Neural crest cell (in vitro differentiated cells): ENCODE results near the gene AMY2B. TPM values are rescaled to one million over a fixed set of nuclear protein-coding genes. Genes with fewer than 3 reads are reported as not detected.
"Not testable (repeated sequence)": the region's sequence is repeated elsewhere in the genome, so short reads cannot be mapped to it uniquely, and the experiment has no call there.

Source experiments
- DNase-seq: peaks from one replicate; pipeline ENCODE4 v3.0.0; 2021; ENCODE audit warnings: low read depth, mixed read lengths, low spot score
- H3K27ac Mint-ChIP-seq: one replicate; pipeline ENCODE4 v1.8.0; 2021; ENCODE audit warnings: mild to moderate bottlenecking, mixed read lengths; ENCODE audit not compliant: unreplicated experiment
- H3K27me3 Mint-ChIP-seq: 2 replicates; pipeline ENCODE4 v1.8.0; 2021; ENCODE audit warnings: low read depth, mild to moderate bottlenecking, mixed read lengths
- H3K36me3 Mint-ChIP-seq: 2 replicates; pipeline ENCODE4 v1.8.0; 2021; ENCODE audit warnings: low read depth, mild to moderate bottlenecking, mixed read lengths
- H3K4me1 Mint-ChIP-seq: 2 replicates; pipeline ENCODE4 v1.8.0; 2021; ENCODE audit warnings: mixed read lengths
- H3K4me3 Mint-ChIP-seq: one replicate; pipeline ENCODE4 v1.8.0; 2021; ENCODE audit warnings: mild to moderate bottlenecking, mixed read lengths
- H3K9me3 Mint-ChIP-seq: 2 replicates; pipeline ENCODE4 v1.8.0; 2021; ENCODE audit warnings: mixed read lengths
- CTCF ChIP-seq: fragments of 200-600 bp; sonication (generic); conservative IDR thresholded peaks from 2 replicates; pipeline ENCODE4 v1.5.0; 2021; ENCODE audit warnings: antibody characterized with exemption, mild to moderate bottlenecking
- total RNA-seq: library from RNA; stranded (reverse); gene quantifications from 2 replicates; pipeline ENCODE4 v1.2.1, GENCODE V29; 2021

Gene AMY2B
- total RNA-seq, 1 donor from 2014 or later = 2.7 TPM

GRCh38 chr1:103561643-103562395, 9.6 kb upstream of the AMY2B start:
- TF ChIP-seq CTCF = no peak
- H3K36me3 Mint-ChIP-seq = peaks cover 2% of the 10 kb centered on the region
- DNase-seq = no peak
- H3K4me3 Mint-ChIP-seq = no peak overlapping the region
- H3K27ac Mint-ChIP-seq = no peak overlapping the region
- H3K4me1 Mint-ChIP-seq = no peaks in the 10 kb centered on the region
- no peaks in the 10 kb centered on the region for H3K9me3 Mint-ChIP-seq
- H3K27me3 Mint-ChIP-seq = no peaks in the 10 kb centered on the region

- Mint-ChIP-seq H3K4me1 (no peaks in the 10 kb centered on the region), H3K27ac (no peak overlapping the region), H3K27me3 (no peaks in the 10 kb centered on the region), H3K36me3 (no peaks in the 10 kb centered on the region), H3K9me3 (no peaks in the 10 kb centered on the region), H3K4me3 (no peak overlapping the region)
- no peak for TF ChIP-seq CTCF
- DNase-seq = no peak
Observed at GRCh38 chr1:103563056-103563455, 8.3 kb upstream of the AMY2B start.

- TF ChIP-seq CTCF = no peak
- H3K36me3 Mint-ChIP-seq = no peaks in the 10 kb centered on the region
- no peak for DNase-seq
- peaks cover 3% of the 10 kb centered on the region for H3K9me3 Mint-ChIP-seq
- H3K27me3 Mint-ChIP-seq = no peaks in the 10 kb centered on the region
- H3K4me3 Mint-ChIP-seq = no peak overlapping the region
- no peaks in the 10 kb centered on the region for H3K4me1 Mint-ChIP-seq
- H3K27ac Mint-ChIP-seq = no peak overlapping the region
Observed at GRCh38 chr1:103569493-103569892, 1.9 kb upstream of the AMY2B start.

- no peak for DNase-seq
- Mint-ChIP-seq H3K4me3 (no peak overlapping the region), H3K36me3 (no peaks in the 10 kb centered on the region)
Observed at GRCh38 chr1:103576065-103576464, 4.7 kb downstream of the AMY2B start.

GRCh38 chr1:103576784-103577183, 5.4 kb downstream of the AMY2B start:
- H3K4me3 Mint-ChIP-seq, H3K4me1 Mint-ChIP-seq, DNase-seq, H3K36me3 Mint-ChIP-seq, H3K27me3 Mint-ChIP-seq, H3K9me3 Mint-ChIP-seq, H3K27ac Mint-ChIP-seq: not testable (repeated sequence)

More at GRCh38 chr1:103576065-103576464, 4.7 kb downstream of the AMY2B start:
- H3K27ac Mint-ChIP-seq = no peak overlapping the region
- no peaks in the 10 kb centered on the region for H3K4me1 Mint-ChIP-seq
- H3K27me3 Mint-ChIP-seq = no peaks in the 10 kb centered on the region
- no peak for TF ChIP-seq CTCF
- H3K9me3 Mint-ChIP-seq = no peaks in the 10 kb centered on the region

GRCh38 chr1:103582464-103582863, 11.1 kb downstream of the AMY2B start:
- no peak for DNase-seq
- H3K27ac Mint-ChIP-seq = no peak overlapping the region
- no peak for TF ChIP-seq CTCF
- H3K27me3 Mint-ChIP-seq = no peaks in the 10 kb centered on the region
- peaks cover 4% of the 10 kb centered on the region for H3K9me3 Mint-ChIP-seq
- no peaks in the 10 kb centered on the region for H3K36me3 Mint-ChIP-seq
- H3K4me1 Mint-ChIP-seq = no peaks in the 10 kb centered on the region
- no peak overlapping the region for H3K4me3 Mint-ChIP-seq
